SK-N-SH treated with all-trans-retinoic acid at 6 μM for 48 hours (cell line): ENCODE data around the gene ACTN1.

Experiments used
- ATAC-seq: fragments of 200-7000 bp; cut with Tn5 transposase; 3 replicates; pipeline ENCODE4 v1.9.1; 2020; ENCODE audit warnings: mild to moderate bottlenecking, moderate library complexity
- ARNTL ChIP-seq: fragments of 450-650 bp; formaldehyde crosslinking; IDR thresholded peaks from 2 replicates; pipeline ENCODE4 v1.5.0; 2020; ENCODE audit warnings: low read depth, mild to moderate bottlenecking, moderate library complexity, borderline replicate concordance
- BACH2 ChIP-seq: fragments of 250-450 bp; sonication (Bioruptor Pico); IDR thresholded peaks from 2 replicates; pipeline ENCODE4 v1.9.0; 2021; ENCODE audit warnings: mild to moderate bottlenecking, borderline replicate concordance
- CSDC2 ChIP-seq: fragments of 250-450 bp; sonication (Bioruptor Pico); IDR thresholded peaks from 2 replicates; pipeline ENCODE4 v1.5.0; 2020; ENCODE audit warnings: mild to moderate bottlenecking, moderate library complexity
- CSRNP3 ChIP-seq: fragments of 250-450 bp; sonication (Bioruptor Pico); IDR thresholded peaks from 2 replicates; pipeline ENCODE4 v1.5.1; 2021; ENCODE audit warnings: mild to moderate bottlenecking, moderate library complexity
- ESRRG ChIP-seq: fragments of 250-450 bp; sonication (Bioruptor Pico); IDR thresholded peaks from 2 replicates; pipeline ENCODE4 v1.6.1; 2021; ENCODE audit warnings: mild to moderate bottlenecking
- GLIS3 ChIP-seq: fragments of 250-450 bp; sonication (Bioruptor Pico); IDR thresholded peaks from 2 replicates; pipeline ENCODE4 v1.5.0; 2020; ENCODE audit warnings: mild to moderate bottlenecking, moderate library complexity
- ISL1 ChIP-seq: fragments of 250-450 bp; sonication (Bioruptor Pico); IDR thresholded peaks from 2 replicates; pipeline ENCODE4 v2.1.2; 2022; ENCODE audit warnings: mild to moderate bottlenecking, moderate library complexity
- OSR1 ChIP-seq: fragments of 250-450 bp; sonication (Bioruptor Pico); IDR thresholded peaks from 2 replicates; pipeline ENCODE4 v1.8.0; 2022; ENCODE audit warnings: moderate library complexity, mild to moderate bottlenecking, inconsistent platforms
- PATZ1 ChIP-seq: fragments of 250-450 bp; sonication (Bioruptor Pico); IDR thresholded peaks from 2 replicates; pipeline ENCODE4 v1.8.0; 2020; ENCODE audit warnings: mild to moderate bottlenecking, moderate library complexity, borderline replicate concordance
- POU6F1 ChIP-seq: fragments of 250-450 bp; sonication (Bioruptor Pico); IDR thresholded peaks from 2 replicates; pipeline ENCODE4 v1.8.0; 2021; ENCODE audit warnings: low read depth, mild to moderate bottlenecking, moderate library complexity, borderline replicate concordance
- PPARA ChIP-seq: fragments of 250-450 bp; sonication (Bioruptor Pico); IDR thresholded peaks from 2 replicates; pipeline ENCODE4 v1.5.0; 2020; ENCODE audit warnings: mild to moderate bottlenecking, borderline replicate concordance
- RARB ChIP-seq: fragments of 250-450 bp; sonication (Bioruptor Pico); IDR thresholded peaks from 2 replicates; pipeline ENCODE4 v1.8.0; 2021; ENCODE audit warnings: mild to moderate bottlenecking, moderate library complexity
- SNAI2 ChIP-seq: fragments of 250-450 bp; sonication (Bioruptor Pico); IDR thresholded peaks from 2 replicates; pipeline ENCODE4 v1.5.0; 2020; ENCODE audit warnings: mild to moderate bottlenecking, moderate library complexity
- TOX ChIP-seq: fragments of 250-450 bp; sonication (Bioruptor Pico); IDR thresholded peaks from 2 replicates; pipeline ENCODE4 v1.8.0; 2021; ENCODE audit warnings: mild to moderate bottlenecking, moderate library complexity, borderline replicate concordance
- ZC3H10 ChIP-seq: fragments of 250-450 bp; sonication (Bioruptor Pico); IDR thresholded peaks from 2 replicates; pipeline ENCODE4 v1.5.1; 2021; ENCODE audit warnings: mild to moderate bottlenecking, moderate library complexity
- ZFP3 ChIP-seq: fragments of 250-450 bp; sonication (Bioruptor Pico); IDR thresholded peaks from 2 replicates; pipeline ENCODE4 v1.5.0; 2020; ENCODE audit warnings: mild to moderate bottlenecking, moderate library complexity
- ZFP30 ChIP-seq: fragments of 450-650 bp; formaldehyde crosslinking; IDR thresholded peaks from 2 replicates; pipeline ENCODE4 v1.5.0; 2022; ENCODE audit warnings: mild to moderate bottlenecking, moderate library complexity
- ZNF565 ChIP-seq: fragments of 450-650 bp; formaldehyde crosslinking; conservative IDR thresholded peaks from 2 replicates; pipeline ENCODE4 v1.5.0; 2020; ENCODE audit warnings: low read depth, mild to moderate bottlenecking, moderate library complexity
- ZNF70 ChIP-seq: fragments of 450-650 bp; formaldehyde crosslinking; IDR thresholded peaks from 2 replicates; pipeline ENCODE4 v1.5.0; 2020; ENCODE audit warnings: mild to moderate bottlenecking, moderate library complexity
- ZNF8 ChIP-seq: fragments of 450-650 bp; formaldehyde crosslinking; IDR thresholded peaks from 2 replicates; pipeline ENCODE4 v1.5.0; 2020; ENCODE audit warnings: mild to moderate bottlenecking, moderate library complexity
- TF ChIP-seq, protein P1 (sequence below): fragments of 250-450 bp; sonication (Bioruptor Pico); IDR thresholded peaks from 2 replicates; pipeline ENCODE4 v1.5.0; 2020; ENCODE audit warnings: mild to moderate bottlenecking, moderate library complexity

ACTN1 gene

GRCh38 chr14:68846466-68846865, 132.6 kb downstream of the ACTN1 start:
- no peak for ATAC-seq
- TF ChIP-seq CSDC2 (CRISPR knock-in tag) = no peak
- no peak for TF ChIP-seq TOX
- TF ChIP-seq, protein P1, sequence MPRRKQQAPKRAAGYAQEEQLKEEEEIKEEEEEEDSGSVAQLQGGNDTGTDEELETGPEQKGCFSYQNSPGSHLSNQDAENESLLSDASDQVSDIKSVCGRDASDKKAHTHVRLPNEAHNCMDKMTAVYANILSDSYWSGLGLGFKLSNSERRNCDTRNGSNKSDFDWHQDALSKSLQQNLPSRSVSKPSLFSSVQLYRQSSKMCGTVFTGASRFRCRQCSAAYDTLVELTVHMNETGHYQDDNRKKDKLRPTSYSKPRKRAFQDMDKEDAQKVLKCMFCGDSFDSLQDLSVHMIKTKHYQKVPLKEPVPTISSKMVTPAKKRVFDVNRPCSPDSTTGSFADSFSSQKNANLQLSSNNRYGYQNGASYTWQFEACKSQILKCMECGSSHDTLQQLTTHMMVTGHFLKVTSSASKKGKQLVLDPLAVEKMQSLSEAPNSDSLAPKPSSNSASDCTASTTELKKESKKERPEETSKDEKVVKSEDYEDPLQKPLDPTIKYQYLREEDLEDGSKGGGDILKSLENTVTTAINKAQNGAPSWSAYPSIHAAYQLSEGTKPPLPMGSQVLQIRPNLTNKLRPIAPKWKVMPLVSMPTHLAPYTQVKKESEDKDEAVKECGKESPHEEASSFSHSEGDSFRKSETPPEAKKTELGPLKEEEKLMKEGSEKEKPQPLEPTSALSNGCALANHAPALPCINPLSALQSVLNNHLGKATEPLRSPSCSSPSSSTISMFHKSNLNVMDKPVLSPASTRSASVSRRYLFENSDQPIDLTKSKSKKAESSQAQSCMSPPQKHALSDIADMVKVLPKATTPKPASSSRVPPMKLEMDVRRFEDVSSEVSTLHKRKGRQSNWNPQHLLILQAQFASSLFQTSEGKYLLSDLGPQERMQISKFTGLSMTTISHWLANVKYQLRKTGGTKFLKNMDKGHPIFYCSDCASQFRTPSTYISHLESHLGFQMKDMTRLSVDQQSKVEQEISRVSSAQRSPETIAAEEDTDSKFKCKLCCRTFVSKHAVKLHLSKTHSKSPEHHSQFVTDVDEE (CRISPR knock-in tag) = no peak
- no peak for TF ChIP-seq RARB (CRISPR knock-in tag)
- TF ChIP-seq ZNF8 (CRISPR knock-in tag) = no peak
- no peak for TF ChIP-seq CSRNP3 (CRISPR knock-in tag)
- TF ChIP-seq PPARA = no peak
- no peak for TF ChIP-seq GLIS3
- TF ChIP-seq ZFP3 (CRISPR knock-in tag) = no peak
- no peak for TF ChIP-seq ZNF70
- no peak for TF ChIP-seq OSR1 (CRISPR knock-in tag)
- no peak for TF ChIP-seq ARNTL (CRISPR knock-in tag)
- no peak for TF ChIP-seq POU6F1 (CRISPR knock-in tag)
- no peak for TF ChIP-seq BACH2 (CRISPR knock-in tag)
- no peak for TF ChIP-seq ESRRG (CRISPR knock-in tag)
- TF ChIP-seq SNAI2 (CRISPR knock-in tag) = no peak

DNA sequence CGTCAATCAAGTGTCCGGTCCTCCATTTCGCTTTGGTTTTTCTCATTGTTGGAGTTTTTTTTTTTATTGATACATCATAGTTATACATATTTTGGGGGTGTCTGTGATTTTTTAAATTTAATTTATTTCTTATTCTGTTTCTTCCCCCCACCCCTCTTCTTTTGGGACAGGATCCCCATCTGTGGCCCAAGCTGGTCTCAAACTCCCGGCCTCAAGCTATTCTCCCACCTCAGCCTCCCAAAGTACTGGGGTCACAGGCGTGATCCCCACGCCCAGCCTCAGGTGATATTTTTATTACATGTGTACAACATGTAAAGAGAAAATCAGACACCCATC, 134.9 kb downstream of the ACTN1 start:
- TF ChIP-seq ISL1 (CRISPR knock-in tag) (no peak), BACH2 (CRISPR knock-in tag) (no peak), ZC3H10 (no peak), ZNF565 (no peak), PPARA (no peak), ARNTL (CRISPR knock-in tag) (no peak), CSRNP3 (CRISPR knock-in tag) (no peak), ZFP3 (CRISPR knock-in tag) (no peak), ZFP30 (CRISPR knock-in tag) (no peak), ZNF8 (CRISPR knock-in tag) (no peak), ESRRG (CRISPR knock-in tag) (no peak), POU6F1 (CRISPR knock-in tag) (no peak), PATZ1 (no peak)
- ATAC-seq = no peak
